Vagina (tissue), 2 donors: ENCODE measurements around the gene NEK11.

Source experiments
- CTCF ChIP-seq, 3 experiments: fragments of 450-650 bp in 2 of 3; fragments of 200-600 bp in 1 of 3; sonication (generic) in 1 of 3; IDR thresholded peaks; one replicate each; pipeline ENCODE4 v1.5.1; 2017 to 2019; ENCODE audit warnings: antibody characterized with exemption in 3 of 3, mild to moderate bottlenecking in 2 of 3, moderate library complexity in 2 of 3
- POLR2A ChIP-seq, 2 donors: fragments of 450-650 bp; IDR thresholded peaks; one replicate each; pipeline ENCODE4 v1.6.1; 2017; ENCODE audit warnings: antibody characterized with exemption in 2 of 2, mild to moderate bottlenecking in 2 of 2, moderate library complexity in 2 of 2

- TF ChIP-seq CTCF (IDR thresholded peaks at IDR 0.05) (no peak), POLR2A (IDR thresholded peaks at IDR 0.05) (no peak)
Measured at GRCh38 chr3:131303848-131304247, 277.2 kb downstream of the NEK11 start.
